ENCODE data around the gene CCDC198. TPM values are rescaled to one million over a fixed set of nuclear protein-coding genes. Genes with fewer than 3 reads are reported as not detected.

The CCDC198 gene
- total RNA-seq, 1 experiment from 2014 or later: not detected

GRCh38 chr14:57486767-57487379 is 6.8 kb downstream of the CCDC198 start:
- no peak overlapping the region for H3K4me3 ChIP-seq (ENCODE audit: insufficient read depth, low read depth, low read length)
- no peaks in the 10 kb centered on the region for H3K36me3 ChIP-seq (replicated peaks; ENCODE audit: control insufficient read depth, insufficient read depth, low read length)
- no peaks in the 10 kb centered on the region for H3K27me3 ChIP-seq (ENCODE audit: control insufficient read depth, insufficient read depth, low read length)
- peak; percentile 25 for DNase-seq

- no peaks in the 10 kb centered on the region for H3K36me3 ChIP-seq (replicated peaks; ENCODE audit: control insufficient read depth, insufficient read depth, low read length)
Observed at GRCh38 chr14:57485635-57486034, 8.0 kb downstream of the CCDC198 start.

GRCh38 chr14:57482120-57482519 is 11.5 kb downstream of the CCDC198 start:
- H3K4me3 ChIP-seq (ENCODE audit: insufficient read depth, low read depth, low read length): no peak overlapping the region
- no peaks in the 10 kb centered on the region for H3K27me3 ChIP-seq (ENCODE audit: control insufficient read depth, insufficient read depth, low read length)
- DNase-seq: no peak
- H3K36me3 ChIP-seq (replicated peaks; ENCODE audit: control insufficient read depth, insufficient read depth, low read length): no peaks in the 10 kb centered on the region

More at GRCh38 chr14:57485635-57486034, 8.0 kb downstream of the CCDC198 start:
- Histone ChIP-seq H3K27me3 (ENCODE audit: control insufficient read depth, insufficient read depth, low read length) (no peaks in the 10 kb centered on the region), H3K4me3 (ENCODE audit: insufficient read depth, low read depth, low read length) (no peak overlapping the region)
- DNase-seq: no peak

- Histone ChIP-seq H3K36me3 (replicated peaks; ENCODE audit: control insufficient read depth, insufficient read depth, low read length) (no peaks in the 10 kb centered on the region), H3K4me3 (ENCODE audit: insufficient read depth, low read depth, low read length) (no peak overlapping the region), H3K27me3 (ENCODE audit: control insufficient read depth, insufficient read depth, low read length) (no peaks in the 10 kb centered on the region)
- no peak for DNase-seq
Observed at GRCh38 chr14:57480051-57480450, 13.6 kb downstream of the CCDC198 start.

GRCh38 chr14:57479197-57479596 is 14.5 kb downstream of the CCDC198 start:
- Histone ChIP-seq H3K27me3 (ENCODE audit: control insufficient read depth, insufficient read depth, low read length) (no peaks in the 10 kb centered on the region), H3K36me3 (replicated peaks; ENCODE audit: control insufficient read depth, insufficient read depth, low read length) (no peaks in the 10 kb centered on the region), H3K4me3 (ENCODE audit: insufficient read depth, low read depth, low read length) (no peak overlapping the region)
- no peak for DNase-seq

- no peak for DNase-seq
- H3K27me3 ChIP-seq (ENCODE audit: control insufficient read depth, insufficient read depth, low read length): no peaks in the 10 kb centered on the region
- no peak overlapping the region for H3K4me3 ChIP-seq (ENCODE audit: insufficient read depth, low read depth, low read length)
- no peaks in the 10 kb centered on the region for H3K36me3 ChIP-seq (replicated peaks; ENCODE audit: control insufficient read depth, insufficient read depth, low read length)
Observed at GRCh38 chr14:57478050-57478449, 15.6 kb downstream of the CCDC198 start.

GRCh38 chr14:57470909-57471308 is 22.7 kb downstream of the CCDC198 start:
- Histone ChIP-seq H3K27me3 (ENCODE audit: control insufficient read depth, insufficient read depth, low read length) (no peaks in the 10 kb centered on the region), H3K4me3 (ENCODE audit: insufficient read depth, low read depth, low read length) (no peak overlapping the region), H3K36me3 (replicated peaks; ENCODE audit: control insufficient read depth, insufficient read depth, low read length) (no peaks in the 10 kb centered on the region)
- no peak for DNase-seq

GRCh38 chr14:57464008-57464730 is 29.5 kb downstream of the CCDC198 start:
- no peak for DNase-seq
- Histone ChIP-seq H3K4me3 (ENCODE audit: insufficient read depth, low read depth, low read length) (no peak overlapping the region), H3K27me3 (ENCODE audit: control insufficient read depth, insufficient read depth, low read length) (no peaks in the 10 kb centered on the region), H3K36me3 (replicated peaks; ENCODE audit: control insufficient read depth, insufficient read depth, low read length) (no peaks in the 10 kb centered on the region)

GRCh38 chr14:57462551-57462950 is 31.1 kb downstream of the CCDC198 start:
- Histone ChIP-seq H3K4me3 (ENCODE audit: insufficient read depth, low read depth, low read length) (no peak overlapping the region), H3K27me3 (ENCODE audit: control insufficient read depth, insufficient read depth, low read length) (no peaks in the 10 kb centered on the region), H3K36me3 (replicated peaks; ENCODE audit: control insufficient read depth, insufficient read depth, low read length) (no peaks in the 10 kb centered on the region)
- DNase-seq: no peak

GRCh38 chr14:57461777-57462320 is 31.8 kb downstream of the CCDC198 start:
- Histone ChIP-seq H3K36me3 (replicated peaks; ENCODE audit: control insufficient read depth, insufficient read depth, low read length) (no peaks in the 10 kb centered on the region), H3K4me3 (ENCODE audit: insufficient read depth, low read depth, low read length) (no peak overlapping the region), H3K27me3 (ENCODE audit: control insufficient read depth, insufficient read depth, low read length) (no peaks in the 10 kb centered on the region)
- DNase-seq: no peak

- no peaks in the 10 kb centered on the region for H3K27me3 ChIP-seq (ENCODE audit: control insufficient read depth, insufficient read depth, low read length)
- no peak for DNase-seq
- H3K4me3 ChIP-seq (ENCODE audit: insufficient read depth, low read depth, low read length): no peak overlapping the region
- H3K36me3 ChIP-seq (replicated peaks; ENCODE audit: control insufficient read depth, insufficient read depth, low read length): no peaks in the 10 kb centered on the region
Observed at GRCh38 chr14:57435923-57436322, 57.7 kb downstream of the CCDC198 start.

GRCh38 chr14:57420986-57421385 is 72.7 kb downstream of the CCDC198 start:
- Histone ChIP-seq H3K27me3 (ENCODE audit: control insufficient read depth, insufficient read depth, low read length) (no peaks in the 10 kb centered on the region), H3K4me3 (ENCODE audit: insufficient read depth, low read depth, low read length) (no peak overlapping the region), H3K36me3 (replicated peaks; ENCODE audit: control insufficient read depth, insufficient read depth, low read length) (no peaks in the 10 kb centered on the region)
- DNase-seq: no peak

GRCh38 chr14:57420033-57420432 is 73.6 kb downstream of the CCDC198 start:
- no peak for DNase-seq
- H3K4me3 ChIP-seq (ENCODE audit: insufficient read depth, low read depth, low read length): no peak overlapping the region
- H3K27me3 ChIP-seq (ENCODE audit: control insufficient read depth, insufficient read depth, low read length): no peaks in the 10 kb centered on the region
- no peaks in the 10 kb centered on the region for H3K36me3 ChIP-seq (replicated peaks; ENCODE audit: control insufficient read depth, insufficient read depth, low read length)
